LHCN-M2 (cell line): ENCODE results near the gene ZNF280B. TPM values are rescaled to one million over a fixed set of nuclear protein-coding genes. Genes with fewer than 3 reads are reported as not detected.
A peak's percentile ranks its signal among the peaks of the same experiment; 100 is the strongest.

Experiments
- DNase-seq: peaks from one replicate; pipeline ENCODE4 v3.0.0-alpha.2; 2012; ENCODE audit warnings: low read depth
- polyA plus RNA-seq: library from polyadenylated mRNA; unstranded; fragments of >200 nt; gene quantifications from one replicate; pipeline ENCODE4 v1.2.1, GENCODE V29; 2012; ENCODE audit warnings: missing spikeins
- total RNA-seq: library from RNA; depleted of rRNA; stranded (reverse); fragments of >200 nt; gene quantifications from 2 replicates; pipeline ENCODE4 v1.2.3, GENCODE V29; 2014; rRNA removed

Gene ZNF280B, protein sequence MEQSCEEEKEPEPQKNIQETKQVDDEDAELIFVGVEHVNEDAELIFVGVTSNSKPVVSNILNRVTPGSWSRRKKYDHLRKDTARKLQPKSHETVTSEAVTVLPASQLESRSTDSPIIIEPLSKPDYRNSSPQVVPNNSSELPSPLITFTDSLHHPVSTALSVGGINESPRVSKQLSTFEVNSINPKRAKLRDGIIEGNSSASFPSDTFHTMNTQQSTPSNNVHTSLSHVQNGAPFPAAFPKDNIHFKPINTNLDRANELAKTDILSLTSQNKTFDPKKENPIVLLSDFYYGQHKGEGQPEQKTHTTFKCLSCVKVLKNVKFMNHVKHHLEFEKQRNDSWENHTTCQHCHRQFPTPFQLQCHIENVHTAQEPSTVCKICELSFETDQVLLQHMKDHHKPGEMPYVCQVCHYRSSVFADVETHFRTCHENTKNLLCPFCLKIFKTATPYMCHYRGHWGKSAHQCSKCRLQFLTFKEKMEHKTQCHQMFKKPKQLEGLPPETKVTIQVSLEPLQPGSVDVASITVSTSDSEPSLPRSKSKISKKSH
- total RNA-seq: 1.5 and 2.3 TPM in 2 replicates
- 0.49 TPM for polyA plus RNA-seq

DNA sequence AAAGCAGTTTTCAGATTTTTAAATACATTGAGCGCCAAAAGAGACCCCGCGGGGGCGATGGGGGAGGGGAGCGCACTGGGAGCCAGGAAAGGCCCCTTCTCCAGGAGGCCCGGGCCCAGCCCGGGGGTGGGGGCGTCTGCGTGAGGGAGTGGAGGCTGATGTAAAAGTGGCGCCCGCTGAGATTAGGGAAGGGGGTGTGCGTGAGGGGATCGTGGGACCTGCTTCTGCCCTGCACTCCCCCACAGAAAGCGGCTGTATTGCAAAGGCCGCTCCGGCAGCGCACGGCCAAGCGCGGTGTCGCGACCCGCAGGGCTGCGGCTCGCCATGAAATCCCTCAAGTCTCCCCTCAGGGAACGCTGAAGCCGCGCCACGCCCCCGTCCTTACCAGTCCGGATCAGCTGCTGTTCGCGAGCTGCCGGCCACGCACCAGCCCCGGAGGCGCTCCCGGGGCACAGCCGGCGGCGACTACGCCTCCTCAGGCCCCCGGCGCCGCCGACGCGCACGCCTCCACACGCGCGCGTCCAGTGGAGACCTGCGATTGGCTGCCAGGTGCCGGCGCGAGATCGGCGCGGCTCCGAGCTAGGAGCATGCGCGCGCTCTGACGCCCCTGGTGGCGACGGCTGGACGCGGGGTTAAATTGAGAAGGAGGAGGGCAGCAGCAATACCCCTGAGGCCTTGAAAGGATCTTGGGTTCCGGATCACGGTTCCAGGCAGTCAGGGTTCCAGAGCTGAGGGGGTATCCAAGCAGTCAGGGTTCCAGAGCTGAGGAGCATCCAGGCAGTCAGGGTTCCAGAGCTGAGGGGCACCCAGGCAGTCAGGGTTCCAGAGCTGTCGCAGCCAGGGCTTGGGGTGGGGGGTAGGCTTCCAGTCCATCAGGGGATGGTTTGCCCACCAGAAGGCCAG is at the start of gene ZNF280B:
Gene ZNF280B (minus strand): TSS at position 469 of the 903 bp plus-strand sequence. CDS start 19,344 bp downstream, outside the sequence.
- peak; percentile 75 for DNase-seq

DNA sequence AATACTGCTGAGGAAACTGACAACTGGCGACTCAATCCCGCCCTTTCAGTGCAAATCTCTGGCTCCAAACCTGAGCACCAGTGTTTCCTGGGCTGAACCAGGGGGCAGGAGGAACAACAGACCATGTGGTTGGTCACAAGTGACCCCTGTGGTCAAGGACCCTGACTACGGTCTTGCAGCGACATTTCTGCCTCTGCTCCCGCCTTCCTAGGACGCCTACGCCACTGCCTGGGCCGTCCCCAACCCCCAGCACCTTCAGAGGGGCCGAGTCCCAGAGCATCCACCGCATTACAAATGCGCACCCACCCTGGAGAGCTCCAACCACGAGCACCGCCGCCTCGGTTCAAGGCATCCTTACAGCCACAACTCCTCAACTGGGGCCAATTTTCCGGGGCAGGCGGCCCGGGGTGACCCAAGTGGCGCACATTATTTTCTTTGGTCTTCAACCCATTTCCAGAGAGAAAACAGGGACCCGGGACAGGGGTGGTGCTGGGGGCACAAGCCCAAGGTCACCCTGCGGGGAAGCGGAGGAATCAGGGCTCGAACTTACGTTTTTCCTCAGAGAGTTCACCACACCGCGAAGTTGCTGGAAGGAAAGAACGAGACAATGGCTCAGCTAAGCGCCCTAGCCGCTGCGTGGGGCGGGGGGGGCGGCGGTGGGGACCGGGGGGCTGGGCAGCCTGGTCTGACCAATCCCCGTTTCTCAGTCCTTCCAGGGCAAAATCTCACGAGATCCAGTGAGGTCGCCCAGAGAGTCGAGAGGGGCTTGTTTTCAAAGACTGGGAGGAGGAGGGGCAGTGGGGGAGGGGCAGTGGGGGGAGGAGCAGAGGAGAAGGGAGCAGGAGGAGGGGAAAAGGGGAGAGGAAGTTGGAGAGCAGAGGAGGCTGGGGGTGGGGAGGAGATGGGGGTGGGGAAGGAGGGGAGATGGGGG is 48.7 kb upstream of the ZNF280B start:
- DNase-seq: no peak

DNA sequence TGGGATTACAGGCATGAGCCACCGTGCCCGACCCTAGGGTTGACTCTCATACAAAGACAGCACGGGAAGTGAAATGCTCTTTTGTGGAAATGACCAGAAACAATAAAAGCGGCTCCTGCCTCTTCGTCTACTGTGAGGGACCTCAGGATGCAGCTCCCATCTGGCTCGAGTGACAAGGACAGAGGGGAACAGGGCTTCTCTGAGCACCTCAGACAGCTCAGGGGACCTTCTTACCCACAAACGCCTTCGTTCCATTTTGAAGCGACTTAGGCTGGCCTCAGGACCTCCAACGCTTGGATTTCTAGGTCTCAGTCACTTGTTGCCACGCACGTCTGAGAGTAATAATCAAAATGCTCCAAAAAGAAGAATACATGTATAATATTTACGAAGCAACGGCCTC is 48.0 kb upstream of the ZNF280B start:
- DNase-seq: no peak

DNA sequence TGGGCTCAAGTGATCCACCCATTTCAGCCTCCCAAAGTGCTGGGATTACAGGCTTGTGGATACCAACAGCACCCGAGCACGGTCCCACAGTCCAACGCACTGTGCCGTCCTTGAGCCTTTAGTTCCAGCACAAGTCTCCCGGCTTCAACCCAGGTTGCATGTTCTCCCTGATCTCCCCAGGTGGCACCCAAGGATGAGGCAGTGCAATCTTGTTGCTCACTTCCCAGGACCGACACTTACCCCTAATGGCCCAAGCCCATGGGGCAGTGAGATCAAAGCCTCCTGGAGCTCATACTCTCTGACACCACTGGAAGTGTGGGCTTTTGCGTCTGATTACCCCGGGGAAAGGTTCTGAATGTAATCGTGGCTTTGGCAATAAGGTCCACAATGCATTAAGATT is 47.1 kb upstream of the ZNF280B start:
- no peak for DNase-seq

DNA sequence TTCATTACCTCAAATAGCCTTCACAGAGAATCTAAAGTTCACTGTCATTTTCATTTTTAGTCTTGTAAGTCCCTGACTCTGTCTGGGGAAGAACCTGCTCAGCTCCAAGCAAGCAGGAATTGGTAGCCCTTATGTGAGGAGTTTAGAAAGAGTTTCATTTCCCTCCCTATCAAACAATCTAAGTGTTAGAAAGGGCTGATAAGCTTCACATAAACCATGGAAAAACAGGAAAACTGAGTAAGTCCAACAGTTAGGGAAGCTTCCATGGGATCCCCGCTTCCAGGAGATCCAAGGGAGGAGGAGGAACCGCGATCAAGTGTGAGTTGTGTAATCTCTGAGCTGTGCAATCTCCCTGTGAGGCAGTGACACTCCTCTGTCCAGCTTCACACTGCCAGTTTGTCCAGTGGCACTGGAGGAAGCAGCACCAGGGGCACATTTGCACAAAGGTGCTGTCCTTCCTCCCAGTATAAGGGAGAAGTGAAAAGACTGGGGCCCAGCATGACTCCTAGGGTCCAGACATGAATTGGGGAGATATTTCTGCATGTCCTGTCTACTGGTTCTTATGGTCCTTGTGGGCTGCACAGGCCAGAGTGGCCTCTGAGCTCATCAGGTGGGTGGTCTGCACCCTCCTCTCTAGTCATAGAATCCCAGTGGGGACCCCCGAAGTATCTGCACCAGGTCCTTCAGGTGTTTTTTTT is 46.2 kb upstream of the ZNF280B start:
- DNase-seq: no peak

DNA sequence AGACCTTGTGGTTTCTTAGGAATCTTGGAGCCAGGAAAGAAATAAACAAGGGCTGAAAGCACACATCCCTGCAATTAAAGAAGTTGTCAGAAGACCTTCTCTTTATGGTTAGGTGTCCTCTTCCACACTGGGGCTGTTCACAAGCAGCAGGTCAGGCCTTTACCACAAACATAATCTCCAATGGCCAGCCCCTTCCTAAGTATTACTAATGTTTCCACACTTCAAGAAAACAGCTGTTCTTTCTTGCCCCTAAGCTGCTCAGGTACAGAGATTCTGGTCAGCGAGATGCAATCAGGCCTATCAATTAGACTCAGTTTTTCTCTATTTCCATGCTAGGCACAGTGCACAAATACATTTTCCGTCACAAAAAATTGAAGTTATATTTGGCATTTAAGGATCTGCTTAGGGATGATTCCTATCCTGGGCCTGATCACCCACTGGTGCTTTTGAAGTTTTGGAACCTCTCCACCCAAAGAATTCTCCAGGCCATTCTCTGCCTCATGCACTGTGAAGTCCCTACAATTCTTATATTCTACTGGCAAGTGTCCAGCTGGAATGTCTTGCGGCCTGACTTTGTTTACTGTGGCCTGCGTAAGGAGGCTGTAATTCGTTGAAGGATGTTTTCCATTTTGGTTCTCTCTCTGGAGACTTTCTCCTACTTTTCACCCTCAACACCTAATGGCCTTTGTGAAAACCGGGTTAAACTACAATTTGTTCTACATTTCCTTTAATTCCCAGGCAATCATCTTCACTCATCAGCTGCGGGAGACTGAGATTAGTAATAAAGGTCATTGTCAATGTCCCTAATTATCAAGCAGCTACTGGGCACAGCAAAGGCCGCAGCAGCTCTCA is 45.4 kb upstream of the ZNF280B start:
- no peak for DNase-seq

DNA sequence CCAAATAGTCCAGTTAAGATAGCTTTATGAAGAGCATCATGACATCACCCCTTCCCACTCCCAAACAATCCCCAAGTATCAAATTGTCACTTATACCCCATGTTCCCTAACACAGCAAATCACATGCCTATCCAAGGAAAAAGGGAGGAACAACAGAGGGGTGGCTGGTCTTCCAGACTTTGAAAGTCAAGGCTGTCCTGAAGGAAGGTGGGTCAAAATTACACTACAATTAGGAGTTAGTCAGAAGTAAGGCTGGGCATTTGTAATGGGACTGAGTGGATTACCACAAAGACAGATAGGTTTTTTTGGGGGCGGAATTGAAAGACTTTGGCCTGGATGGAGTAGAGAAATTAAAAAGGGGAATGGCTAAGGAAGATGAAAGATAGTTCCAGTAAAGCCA is 44.6 kb upstream of the ZNF280B start:
- no peak for DNase-seq

DNA sequence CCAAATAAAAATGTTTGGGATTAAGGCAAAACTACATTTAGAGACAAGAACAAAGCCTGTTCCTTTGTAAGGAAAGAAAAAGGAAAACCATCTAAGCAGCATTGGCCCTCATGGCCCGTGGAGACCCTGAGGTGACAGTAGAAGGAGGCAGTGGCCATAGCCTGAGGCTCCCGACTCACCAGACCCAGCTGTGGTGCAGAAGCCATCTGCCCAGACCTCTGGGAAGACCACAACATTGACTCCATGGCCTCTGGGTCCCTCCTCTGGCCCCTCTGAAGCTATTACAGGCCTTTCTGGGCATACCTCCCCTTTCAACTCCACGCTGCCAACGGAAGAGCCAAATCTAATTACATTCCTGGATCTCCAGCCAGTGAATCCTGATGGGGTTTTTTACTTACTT is 44.1 kb upstream of the ZNF280B start:
- DNase-seq: peak; percentile 12

DNA sequence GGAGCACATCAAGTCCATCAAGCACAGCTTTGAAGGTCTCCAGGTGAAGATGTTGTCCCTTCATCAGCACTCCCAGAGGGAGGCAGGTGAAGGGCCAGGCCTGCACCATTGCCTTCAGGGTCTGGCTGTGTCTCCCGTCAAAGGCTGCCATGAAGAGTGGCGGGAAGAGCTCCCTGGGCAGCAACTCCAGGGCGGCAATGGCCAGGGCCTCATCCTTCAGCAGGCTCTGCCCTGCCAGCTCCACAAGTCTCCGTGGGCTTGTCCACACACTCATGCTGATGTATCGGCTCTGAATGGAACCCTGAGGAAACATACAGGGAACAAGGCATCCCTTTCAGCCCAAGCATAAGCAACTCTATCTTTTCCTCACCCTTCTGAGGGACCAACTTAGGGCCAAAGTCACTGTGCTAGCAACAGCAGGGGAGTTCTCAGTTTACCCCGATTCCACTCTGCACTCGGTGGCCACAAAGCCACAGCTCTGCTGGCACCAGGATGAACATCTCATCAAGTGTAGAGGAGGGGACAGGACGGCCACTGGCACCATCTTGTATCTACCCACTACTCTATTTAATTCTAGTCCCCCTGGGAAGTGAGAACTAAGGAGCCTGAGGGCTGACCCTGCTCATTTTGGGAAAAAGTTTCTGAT is 42.4 kb upstream of the ZNF280B start:
- no peak for DNase-seq

DNA sequence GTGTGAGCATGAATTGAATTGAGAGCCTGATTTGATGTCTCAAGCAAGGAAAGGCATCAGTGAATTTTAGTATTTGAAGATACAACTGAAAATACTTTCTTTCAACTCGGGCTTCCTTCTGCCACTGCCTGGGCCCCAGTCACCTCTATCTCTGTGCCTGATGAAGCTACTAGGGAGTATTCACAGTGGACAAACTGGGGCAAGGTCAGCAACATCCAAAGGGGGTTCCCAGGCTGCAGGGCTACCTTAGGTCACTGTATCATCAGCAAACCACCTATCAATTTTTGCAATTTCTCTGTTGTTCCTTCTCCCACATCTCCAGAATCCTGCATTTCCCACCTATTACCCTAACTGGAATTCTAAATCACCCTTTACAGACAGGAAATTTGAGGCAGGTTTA is 40.4 kb upstream of the ZNF280B start:
- no peak for DNase-seq

DNA sequence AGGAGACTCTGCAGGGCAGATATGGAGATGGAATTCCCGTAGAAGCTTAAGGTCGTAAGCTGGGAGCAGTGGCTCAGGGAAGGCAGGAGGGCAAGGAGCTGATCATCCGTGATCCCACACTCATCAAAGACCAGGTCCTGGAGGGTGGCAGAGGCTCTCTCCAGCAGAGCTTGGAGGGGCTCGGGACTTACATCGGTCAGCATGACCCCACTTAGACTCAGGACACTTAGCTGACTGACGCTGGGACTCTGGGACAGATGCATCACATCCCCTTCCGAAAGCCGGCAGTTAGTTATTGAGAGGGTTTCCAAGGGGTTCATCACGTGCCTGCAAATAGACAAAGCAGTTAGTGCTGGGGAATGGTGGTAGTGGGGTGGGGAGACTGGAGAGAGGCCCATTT is 39.8 kb upstream of the ZNF280B start:
- DNase-seq: no peak

DNA sequence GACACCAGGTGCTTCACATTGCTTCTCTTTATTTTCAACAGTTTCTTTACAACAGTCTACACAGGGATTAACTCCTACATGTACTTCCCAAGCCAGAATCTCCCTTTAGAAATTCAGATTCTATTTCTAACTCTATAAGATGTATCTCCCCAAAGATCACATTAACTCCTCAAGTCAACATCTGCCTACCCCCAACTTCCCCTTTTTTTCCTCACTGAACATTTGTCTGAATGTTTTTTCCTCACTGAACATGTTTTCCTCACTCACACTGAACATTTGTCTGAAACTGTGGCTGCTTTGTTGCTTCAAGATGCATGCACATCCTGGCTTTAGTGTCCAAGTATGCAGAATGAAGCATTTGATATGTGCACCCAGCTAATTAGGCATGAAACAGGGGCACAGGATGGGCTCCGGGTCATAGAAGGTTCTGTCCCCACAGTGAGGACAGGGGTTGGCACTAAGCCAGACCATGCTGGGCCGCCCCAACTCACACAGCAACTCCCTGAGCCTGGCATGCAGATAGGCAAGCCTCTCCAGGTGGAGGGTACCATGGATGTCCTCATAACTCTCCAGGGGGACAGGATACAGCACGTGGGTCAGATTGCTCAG is 39.3 kb upstream of the ZNF280B start:
- DNase-seq: no peak

DNA sequence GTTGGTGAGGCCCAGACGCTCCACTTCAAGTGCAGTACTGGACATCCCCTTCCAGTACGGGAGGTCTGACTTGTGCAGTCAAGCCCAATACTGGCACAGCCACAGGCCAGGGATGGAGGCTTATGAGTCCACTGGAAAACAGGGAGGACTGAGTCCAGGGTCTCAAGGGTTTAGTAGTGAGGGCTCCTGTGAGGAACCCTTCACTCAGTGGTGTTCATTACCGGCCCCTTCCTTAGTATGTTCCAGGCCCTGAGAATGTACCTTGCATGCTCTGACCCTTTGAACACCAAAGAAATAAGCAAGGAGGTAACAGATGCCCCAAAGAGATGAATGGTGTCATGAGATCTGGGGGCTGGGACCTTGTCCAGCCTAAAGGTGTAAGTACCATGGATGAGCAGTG is 38.7 kb upstream of the ZNF280B start:
- no peak for DNase-seq

DNA sequence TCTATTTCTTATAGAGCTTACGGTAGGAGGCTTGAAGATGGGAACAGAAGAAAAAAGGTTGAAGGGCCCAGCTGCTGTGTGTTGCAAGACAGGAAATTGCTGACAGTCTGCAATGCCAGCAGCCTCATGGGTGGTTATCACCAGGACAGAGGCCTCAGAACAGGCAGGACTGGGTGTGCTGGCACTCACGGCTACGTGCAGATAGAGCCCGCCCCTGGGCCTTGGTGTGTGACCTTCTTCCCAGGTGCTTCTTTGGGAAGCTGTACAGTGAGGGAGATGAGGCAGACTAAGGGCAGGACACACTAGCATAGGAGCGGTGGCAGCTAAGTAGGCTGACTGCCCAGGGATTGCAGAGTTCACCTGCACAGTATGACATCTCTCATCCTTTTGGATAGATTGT is 37.9 kb upstream of the ZNF280B start:
- peak; percentile 4 for DNase-seq

DNA sequence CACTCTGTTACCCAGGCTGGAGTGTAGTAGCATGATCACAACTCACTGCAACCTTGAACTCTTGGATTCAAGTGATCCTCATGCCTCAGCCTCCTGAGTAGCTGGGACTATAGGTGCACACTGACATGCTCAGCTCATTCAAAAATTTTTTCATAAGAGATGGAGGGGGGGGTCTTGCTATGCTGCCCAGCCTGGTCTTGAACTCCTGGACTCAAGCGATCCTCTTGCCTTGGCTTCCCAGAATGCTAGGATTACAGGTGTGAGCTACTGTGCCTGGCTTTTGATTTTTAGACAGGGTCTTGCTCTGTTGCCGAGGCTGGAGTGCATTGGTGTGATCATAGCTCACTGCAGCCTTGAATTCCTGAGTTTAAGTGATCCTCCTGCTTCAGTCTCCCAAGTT is 36.5 kb upstream of the ZNF280B start:
- DNase-seq: no peak

DNA sequence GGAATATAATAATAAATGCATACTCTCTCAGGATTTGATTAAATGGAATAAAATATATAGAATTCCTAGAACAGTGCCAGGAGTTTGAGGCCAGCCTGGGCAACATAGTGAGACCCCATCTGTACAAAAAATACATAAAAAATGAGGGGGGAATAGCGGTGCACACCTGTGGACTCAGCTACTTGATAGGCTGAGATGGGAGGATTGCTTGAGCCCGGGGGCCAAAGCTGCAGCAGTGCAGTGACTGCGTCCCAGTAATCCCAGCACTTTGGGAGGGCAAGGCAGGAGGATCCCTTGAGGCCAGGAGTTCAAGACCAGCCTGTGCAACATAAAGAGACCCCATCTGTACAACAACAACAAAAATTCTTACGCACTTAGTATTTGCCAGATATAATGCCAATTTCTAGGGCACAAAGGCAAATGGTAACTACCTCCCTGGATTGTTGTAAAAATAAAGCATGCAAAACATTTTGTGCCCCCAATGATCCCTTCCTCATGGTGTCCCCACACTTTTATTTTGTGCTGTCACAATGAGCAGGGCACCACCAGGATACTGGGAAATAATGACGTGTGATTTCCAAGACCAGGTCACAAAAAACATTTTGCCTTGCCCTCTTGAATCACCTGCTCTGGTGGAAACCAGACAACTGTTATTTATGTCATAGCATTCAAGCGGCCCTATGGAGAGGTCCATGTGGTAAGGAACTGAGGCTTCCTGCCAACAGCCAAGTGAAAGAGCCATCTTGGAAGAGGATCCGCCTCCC is 29.9 kb upstream of the ZNF280B start:
- DNase-seq: no peak

DNA sequence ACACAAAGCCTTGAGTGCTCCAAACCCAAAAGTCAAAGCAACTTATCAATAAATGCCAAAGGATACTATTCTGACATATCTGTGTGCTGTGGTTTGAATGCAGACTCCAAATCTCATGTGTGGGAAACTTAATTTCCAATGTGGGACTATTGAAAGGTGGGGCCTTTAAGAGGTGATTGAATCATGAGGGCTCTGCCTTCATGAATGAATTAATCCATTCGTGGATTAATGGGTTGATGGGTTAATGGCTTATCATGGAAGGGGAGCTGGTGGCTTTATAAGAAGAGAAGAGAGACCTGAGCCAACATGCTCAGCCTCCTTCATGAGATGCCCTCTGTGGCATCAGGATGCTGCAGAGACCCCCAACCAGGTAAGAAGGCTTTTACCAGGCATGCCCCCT is 28.4 kb upstream of the ZNF280B start:
- no peak for DNase-seq

DNA sequence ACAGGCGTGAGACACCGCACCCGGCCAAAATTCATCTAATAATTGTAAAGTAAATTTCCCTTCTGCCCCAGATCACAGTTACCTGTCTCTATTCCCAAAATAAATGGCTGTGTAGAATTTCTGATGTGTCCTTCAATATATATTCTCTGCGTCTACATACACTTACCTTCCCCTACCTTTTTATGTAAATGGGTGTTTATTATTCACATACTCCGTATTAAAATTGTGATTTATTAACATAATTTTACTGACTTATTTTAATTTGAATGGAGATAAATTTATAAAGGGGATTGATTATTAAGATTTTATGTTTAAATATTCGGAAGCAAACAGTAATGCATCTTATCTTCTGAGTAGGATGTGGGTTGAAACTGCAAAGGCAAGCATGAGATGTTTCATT is 28.0 kb upstream of the ZNF280B start:
- DNase-seq: no peak
